Tibial nerve (tissue), 4 donors: ENCODE measurements around the gene C1D.

Source experiments
- CTCF ChIP-seq, 5 experiments: fragments of 200-600 bp in 3 of 5; fragments of 450-650 bp in 2 of 5; sonication (generic) in 3 of 5; IDR thresholded peaks; one replicate each; pipeline ENCODE4 v1.5.1; 2016 to 2019; ENCODE audit warnings: antibody characterized with exemption in 5 of 5, mild to moderate bottlenecking in 3 of 5, moderate library complexity in 2 of 5
- EP300 ChIP-seq, 2 donors: sonication (generic); formaldehyde crosslinking; IDR thresholded peaks; one replicate each; pipeline ENCODE4 v1.6.1; 2017; ENCODE audit warnings: antibody characterized with exemption in 2 of 2, mild to moderate bottlenecking in 1 of 2
- POLR2A ChIP-seq, 2 donors: fragments of 450-650 bp; IDR thresholded peaks; one replicate each; pipeline ENCODE4 v1.6.1; 2017; ENCODE audit warnings: antibody characterized with exemption in 2 of 2, mild to moderate bottlenecking in 2 of 2, moderate library complexity in 2 of 2

- TF ChIP-seq POLR2A (IDR thresholded peaks at IDR 0.05) (no peak), CTCF (IDR thresholded peaks at IDR 0.05) (no peak), EP300 (IDR thresholded peaks at IDR 0.05) (no peak)
Measured at GRCh38 chr2:68099260-68099659, 36.5 kb upstream of the C1D start.
